ENCODE results near the gene IDH3A. TPM values are rescaled to one million over a fixed set of nuclear protein-coding genes. Genes with fewer than 3 reads are reported as not detected.

IDH3A gene
- total and polyA plus RNA-seq, 12 donors: 110 to 509 (median 450) TPM

DNA sequence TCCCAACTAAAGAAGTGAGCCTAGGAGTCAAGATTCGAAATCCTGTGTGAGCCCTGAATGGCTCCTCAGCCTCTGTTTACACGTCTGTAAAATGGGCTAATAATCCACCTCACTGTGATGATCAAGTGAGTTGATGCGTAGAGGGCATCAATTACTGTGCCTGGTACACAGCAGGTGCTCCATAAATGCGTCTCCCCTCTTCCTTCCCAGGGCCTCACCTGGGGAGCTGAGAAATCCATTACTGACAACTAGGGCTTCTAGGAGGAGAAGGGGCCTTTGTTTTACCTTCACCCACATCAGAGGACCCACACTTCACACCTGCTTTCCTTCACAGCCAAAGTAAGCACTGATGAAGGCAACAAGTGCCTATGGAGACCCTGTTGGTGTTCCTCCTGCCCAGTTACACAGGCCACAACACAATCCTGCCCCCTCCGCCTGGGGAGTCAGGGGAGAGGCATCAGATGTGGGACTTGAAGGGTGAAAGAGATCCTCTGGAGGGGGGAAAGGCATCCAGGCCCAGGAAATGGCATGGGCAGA, 19.3 kb upstream of the IDH3A start:
- DNase-seq (no peak), ATAC-seq (no peak)
- Histone ChIP-seq H3K4me1 (peaks cover 0 to 13% (median 10%) of the 10 kb centered on the region in 9 donors), H3K36me3 (no peaks in the 10 kb centered on the region), H3K4me3 (no peak overlapping the region), H3K27ac (no peak overlapping the region), H3K9me3 (no peaks in the 10 kb centered on the region), H3K27me3 (no peaks in the 10 kb centered on the region)
- 93% methylated on average over 5 of the region's 5 CpGs for WGBS, 2 donors
- TF ChIP-seq CTCF (IDR thresholded peaks at IDR 0.05): no peak
- intact Hi-C loops (cut with DNase I): loop anchor here in 8 of 10 donors (2.0 to 10.0 kb wide), 6 partner anchors 19 to 112 kb away; partner anchors contain the start of gene IDH3A (in 1 of the 8)

DNA sequence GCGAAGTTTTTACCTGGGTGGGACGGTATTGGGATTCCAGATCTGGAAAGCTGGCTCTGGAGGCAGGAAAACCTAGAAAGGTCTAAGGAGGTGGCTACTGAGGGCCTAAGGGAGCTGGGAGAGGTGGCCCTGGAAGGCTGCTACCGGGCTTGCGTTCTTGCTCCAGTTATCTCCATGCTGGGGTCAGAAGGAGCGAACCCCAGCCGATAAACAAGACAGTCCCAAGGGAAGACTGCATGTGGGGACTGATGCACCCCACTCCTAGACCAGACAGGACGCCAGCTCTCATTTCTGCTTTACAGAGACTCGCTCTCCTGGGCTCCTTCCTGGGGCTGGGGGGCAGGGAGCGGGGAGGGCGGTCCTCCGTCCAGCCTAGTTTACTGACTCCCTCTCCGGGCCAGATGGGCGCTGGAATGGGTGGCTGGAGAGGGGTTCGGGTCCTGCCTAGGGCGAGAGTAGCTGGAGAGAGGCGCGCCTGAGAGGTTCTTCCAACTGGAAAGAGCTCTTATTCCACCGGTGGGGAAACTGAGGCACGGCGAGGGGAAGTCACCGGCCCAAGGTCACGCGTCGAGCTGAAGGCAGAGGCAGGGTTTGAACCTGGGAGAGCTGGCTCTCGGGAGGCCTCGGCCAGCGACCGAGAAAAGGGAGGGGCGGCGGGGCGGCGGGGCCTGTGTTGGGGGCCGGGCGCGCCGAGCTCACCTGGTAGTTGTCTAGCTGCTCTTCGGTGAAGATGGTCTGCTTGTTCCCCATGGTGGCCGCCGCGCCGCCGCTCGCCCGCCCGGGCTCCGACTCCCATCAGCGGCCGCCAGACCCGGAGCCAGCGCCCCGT, 18.5 kb upstream of the IDH3A start:
- intact Hi-C loops (cut with DNase I): loop anchor here in 6 of 10 donors (2.0 to 10.0 kb wide), 4 partner anchors 18 to 112 kb away; partner anchors contain the start of gene IDH3A (in 1 of the 6)

GRCh38 chr15:78131295-78132061, 17.7 kb upstream of the IDH3A start, which contains the start of gene CIB2:
Gene CIB2 (minus strand): TSS chr15:78131445. CDS start chr15:78131215, 230 bp downstream.
- Histone ChIP-seq H3K4me1 (peaks cover 0 to 13% (median 10%) of the 10 kb centered on the region in 9 donors), H3K4me3 (peak within 1 kb of the TSS; percentile 56 to 95 (median 80)), H3K9me3 (no peaks in the 10 kb centered on the region), H3K36me3 (no peaks in the 10 kb centered on the region), H3K27me3 (no peaks in the 10 kb centered on the region), H3K27ac (peak within 1 kb of the TSS; percentile 71 to 91 (median 84))
- ATAC-seq (peak; percentile 86 to 95 (median 90)), DNase-seq (peak; percentile 60 to 81)
- peak; percentile 63 to 94 (median 85) for TF ChIP-seq CTCF (IDR thresholded peaks at IDR 0.05)
- 1% methylated on average over 67 to 79 of the region's 79 CpGs for WGBS, 2 donors
- intact Hi-C loops (cut with DNase I): loop anchor here in 6 of 10 donors (2.0 to 10.0 kb wide), 4 partner anchors 17 to 111 kb away; partner anchors contain the start of gene IDH3A (in 1 of the 6)

More for the DNA sequence above, 18.5 kb upstream of the IDH3A start:
- Histone ChIP-seq H3K27ac (peak overlapping the region in 8 of 10 donors; percentile 71 to 91 (median 84)), H3K9me3 (no peaks in the 10 kb centered on the region), H3K4me3 (peak overlapping the region; percentile 56 to 95 (median 80)), H3K4me1 (peaks cover 0 to 13% (median 10%) of the 10 kb centered on the region in 9 donors), H3K36me3 (no peaks in the 10 kb centered on the region), H3K27me3 (no peaks in the 10 kb centered on the region)
- ATAC-seq (peak in 2 of 8 donors; percentile 4 to 42), DNase-seq (no peak)
- WGBS, 2 donors: 28 to 37% methylated on average over 42 to 51 of the region's 51 CpGs
- TF ChIP-seq CTCF (IDR thresholded peaks at IDR 0.05): no peak

DNA sequence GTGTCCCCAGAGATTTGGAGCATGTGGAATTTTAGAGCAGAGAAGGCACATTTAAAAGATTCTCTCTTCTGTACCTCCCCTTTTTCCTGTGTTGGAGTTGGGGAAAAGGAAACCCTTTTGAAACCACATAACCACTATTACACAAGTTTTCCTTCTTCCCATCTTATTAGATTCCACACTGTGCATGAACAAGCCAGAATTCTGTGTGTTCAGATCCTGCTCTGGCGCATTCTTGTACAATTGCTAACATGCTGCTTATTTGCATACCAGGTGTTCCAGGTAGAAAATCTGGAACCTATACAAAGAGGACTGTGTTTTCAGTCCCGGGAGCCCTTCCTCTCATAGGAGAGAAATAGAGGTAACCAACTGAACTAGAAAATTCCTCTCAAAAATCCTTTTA, 15.4 kb upstream of the IDH3A start:
- TF ChIP-seq CTCF (IDR thresholded peaks at IDR 0.05): no peak
- WGBS, 2 donors: 97 to 98% methylated on average over 2 of the region's 2 CpGs
- H3K9me3 ChIP-seq: no peaks in the 10 kb centered on the region
- peaks cover 0 to 13% (median 10%) of the 10 kb centered on the region in 9 donors for H3K4me1 ChIP-seq
- H3K36me3 ChIP-seq: no peaks in the 10 kb centered on the region
- DNase-seq (no peak), ATAC-seq (no peak)
- H3K27ac ChIP-seq: no peak overlapping the region
- intact Hi-C loops (cut with DNase I): loop anchor here in 5 of 10 donors (5.0 to 10.0 kb wide), 3 partner anchors 38 to 108 kb away; no protein-coding TSS in a partner anchor
- H3K4me3 ChIP-seq: no peak overlapping the region
- H3K27me3 ChIP-seq: no peaks in the 10 kb centered on the region
